ENCODE data around the gene DUS1L.

Gene DUS1L

GRCh38 chr17:82087961-82088837 lies 22.6 kb upstream of the DUS1L start:
- DNase-seq, result no peak

GRCh38 chr17:82086941-82087906 lies 21.6 kb upstream of the DUS1L start:
- DNase-seq, result no peak

- no peak for DNase-seq
Observed at GRCh38 chr17:82085931-82086764, 20.5 kb upstream of the DUS1L start.

GRCh38 chr17:82085031-82085861 lies 19.6 kb upstream of the DUS1L start:
- no peak for DNase-seq

- DNase-seq, result no peak
Observed at GRCh38 chr17:82084373-82085030, 18.9 kb upstream of the DUS1L start.

- no peak for DNase-seq
Observed at GRCh38 chr17:82083533-82084359, 18.1 kb upstream of the DUS1L start.

GRCh38 chr17:82083009-82083408 lies 17.4 kb upstream of the DUS1L start:
- no peak for DNase-seq

- DNase-seq, result no peak
Observed at GRCh38 chr17:82082456-82082855, 16.9 kb upstream of the DUS1L start.

GRCh38 chr17:82081966-82082365 lies 16.4 kb upstream of the DUS1L start:
- DNase-seq, result no peak

GRCh38 chr17:82081546-82081945 lies 15.9 kb upstream of the DUS1L start:
- no peak for DNase-seq

GRCh38 chr17:82080789-82081464 lies 15.3 kb upstream of the DUS1L start:
- DNase-seq, result no peak

- no peak for DNase-seq
Observed at GRCh38 chr17:82080048-82080788, 14.6 kb upstream of the DUS1L start.

GRCh38 chr17:82079001-82079677 lies 13.5 kb upstream of the DUS1L start:
- DNase-seq, result no peak

GRCh38 chr17:82078433-82078832 lies 12.8 kb upstream of the DUS1L start:
- DNase-seq, result no peak

GRCh38 chr17:82077617-82078358 lies 12.2 kb upstream of the DUS1L start:
- no peak for DNase-seq

- no peak for DNase-seq
Observed at GRCh38 chr17:82076785-82077591, 11.4 kb upstream of the DUS1L start.
